Psoas muscle (tissue), 8 donors: ENCODE measurements around the gene ABCA13. TPM values are rescaled to one million over a fixed set of nuclear protein-coding genes. Genes with fewer than 3 reads are reported as not detected.

ENCODE experiments used
- ATAC-seq, 4 donors: fragments of 200-7000 bp; cut with Tn5 transposase; one replicate each; pipeline ENCODE4 v1.9.1; 2020; ENCODE audit warnings: moderate library complexity in 3 of 4, mild to moderate bottlenecking in 2 of 4
- DNase-seq, 2 donors: peaks; one replicate each; pipeline ENCODE4 v3.0.0-alpha.2; 2020
- H3K27ac ChIP-seq: fragments of 200-600 bp; one replicate; pipeline ENCODE4 v1.8.0; 2022
- H3K27me3 ChIP-seq, 3 donors: fragments of 200-600 bp in 1 of 3; one replicate each; pipeline versions ENCODE4 v1.6.1 to v1.8.0; 2013 to 2022; ENCODE audit warnings: low read length in 2 of 3, mild to moderate bottlenecking in 2 of 3, moderate library complexity in 1 of 3; ENCODE audit not compliant: insufficient read depth in 3 of 3
- H3K36me3 ChIP-seq, 2 donors: fragments of 200-600 bp in 1 of 2; one replicate each; pipeline versions ENCODE4 v1.6.1 to v1.8.0; 2013 to 2022; ENCODE audit warnings: low read depth in 1 of 2, mild to moderate bottlenecking in 1 of 2, moderate library complexity in 1 of 2; ENCODE audit not compliant: insufficient read depth in 1 of 2
- H3K4me1 ChIP-seq: fragments of 200-600 bp; one replicate; pipeline ENCODE4 v1.8.0; 2022
- H3K4me3 ChIP-seq: fragments of 200-600 bp; one replicate; pipeline ENCODE4 v1.8.0; 2022; ENCODE audit warnings: mild to moderate bottlenecking
- H3K9me3 ChIP-seq: fragments of 200-600 bp; one replicate; pipeline ENCODE4 v1.8.0; 2022
- WGBS, 3 donors: extraction: QIAGEN DNeasy Blood & Tissue Kit; methylation state at CpG; one replicate each; pipeline versions ENCODE4 v1.1.6 to v1.1.7; 2013; 5-methylcytosine and 5-hydroxymethylcytosine counted together
- intact Hi-C, 2 donors: fragments of 100-400 bp; cut with DNase I; formaldehyde crosslinking; loops; one replicate each; pipeline versions ENCODE4 v1.11.0 to v1.14.2; 2022
- polyA plus RNA-seq, 3 donors: library from polyadenylated mRNA; stranded (reverse); fragments of 200-250 nt; gene quantifications; one replicate each; pipeline ENCODE4 v1.2.3, GENCODE V29; 2013
- total RNA-seq, 4 donors: library from RNA; stranded (reverse); fragmentation: NEBNext Ultra II Directional in 2 of 4; extraction: Animal tissue kit (Norgen Biotek cat#: 25700) in 2 of 4; gene quantifications; one replicate each; pipeline versions ENCODE4 v1.2.1 to v1.2.4, GENCODE V29; 2021 to 2023
- TF ChIP-seq, protein P1 (sequence below): fragments of 200-600 bp; IDR thresholded peaks from one replicate; pipeline ENCODE4 v1.8.0; 2022; ENCODE audit warnings: antibody characterized with exemption
- donor health status: healthy with polysubstance abuse.
- donor health status: DM: no; HTN: no; CAD: no; lungs with moderate emphysema.
- donor health status: Bipolar disorder and iron deficiency.
- donor health status: healthy.
- donor health status: DM: yes; HTN: yes; CAD: no.
- donor health status: DM: no; HTN: no; CAD: no.
- donor health status: DM: no; HTN: no; CAD: no.
- donor health status: DM: yes; HTN: yes; CAD: no.

ABCA13 gene
- total and polyA plus RNA-seq, 7 donors, result 0.06 to 0.12 (median 0.10) TPM; not detected in 4

- TF ChIP-seq, protein P1, sequence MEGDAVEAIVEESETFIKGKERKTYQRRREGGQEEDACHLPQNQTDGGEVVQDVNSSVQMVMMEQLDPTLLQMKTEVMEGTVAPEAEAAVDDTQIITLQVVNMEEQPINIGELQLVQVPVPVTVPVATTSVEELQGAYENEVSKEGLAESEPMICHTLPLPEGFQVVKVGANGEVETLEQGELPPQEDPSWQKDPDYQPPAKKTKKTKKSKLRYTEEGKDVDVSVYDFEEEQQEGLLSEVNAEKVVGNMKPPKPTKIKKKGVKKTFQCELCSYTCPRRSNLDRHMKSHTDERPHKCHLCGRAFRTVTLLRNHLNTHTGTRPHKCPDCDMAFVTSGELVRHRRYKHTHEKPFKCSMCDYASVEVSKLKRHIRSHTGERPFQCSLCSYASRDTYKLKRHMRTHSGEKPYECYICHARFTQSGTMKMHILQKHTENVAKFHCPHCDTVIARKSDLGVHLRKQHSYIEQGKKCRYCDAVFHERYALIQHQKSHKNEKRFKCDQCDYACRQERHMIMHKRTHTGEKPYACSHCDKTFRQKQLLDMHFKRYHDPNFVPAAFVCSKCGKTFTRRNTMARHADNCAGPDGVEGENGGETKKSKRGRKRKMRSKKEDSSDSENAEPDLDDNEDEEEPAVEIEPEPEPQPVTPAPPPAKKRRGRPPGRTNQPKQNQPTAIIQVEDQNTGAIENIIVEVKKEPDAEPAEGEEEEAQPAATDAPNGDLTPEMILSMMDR, result no peak
- Histone ChIP-seq H3K27me3 (no peaks in the 10 kb centered on the region), H3K9me3 (no peaks in the 10 kb centered on the region), H3K4me1 (no peaks in the 10 kb centered on the region), H3K4me3 (no peak overlapping the region), H3K36me3 (no peaks in the 10 kb centered on the region), H3K27ac (no peak overlapping the region)
- intact Hi-C loops, result no loop called here
- ATAC-seq (no peak), DNase-seq (no peak)
- WGBS, 3 donors, result 39 to 51% (median 45%) methylated on average over 2 of the region's 2 CpGs
Observed at GRCh38 chr7:48365010-48365409, 193.8 kb downstream of the ABCA13 start.

- TF ChIP-seq, protein P1, result no peak
- WGBS, 3 donors, result 69 to 76% (median 74%) methylated on average over 4 of the region's 4 CpGs
- Histone ChIP-seq H3K9me3 (peaks cover 8% of the 10 kb centered on the region), H3K27ac (no peak overlapping the region), H3K36me3 (no peaks in the 10 kb centered on the region), H3K4me3 (no peak overlapping the region), H3K4me1 (no peaks in the 10 kb centered on the region), H3K27me3 (no peaks in the 10 kb centered on the region)
- DNase-seq (no peak), ATAC-seq (no peak)
- intact Hi-C loops, result no loop called here
Observed at GRCh38 chr7:48366096-48366495, 194.8 kb downstream of the ABCA13 start.

DNA sequence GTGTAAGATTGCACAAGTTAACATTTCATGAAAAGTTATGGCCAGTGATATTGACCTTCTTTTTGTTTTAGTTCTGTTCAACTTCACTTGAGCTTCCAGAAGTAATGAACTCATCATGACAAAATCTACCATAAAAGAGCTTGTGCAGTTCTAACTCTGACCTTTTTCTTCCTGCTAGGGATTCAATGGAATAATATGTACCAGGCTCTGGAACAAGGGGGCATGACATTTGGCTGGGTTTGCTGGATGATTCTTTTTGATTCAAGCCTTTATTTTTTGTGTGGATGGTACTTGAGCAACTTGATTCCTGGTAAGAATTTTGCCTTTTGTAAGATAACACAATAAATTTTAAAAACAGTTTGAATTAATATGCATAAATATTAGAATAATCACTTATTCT lies 205.0 kb downstream of the ABCA13 start:
- TF ChIP-seq, protein P1, result no peak
- no peak overlapping the region for H3K4me3 ChIP-seq
- no peak for ATAC-seq
- H3K4me1 ChIP-seq, result no peaks in the 10 kb centered on the region
- intact Hi-C loops, result no loop called here
- peaks cover 3% of the 10 kb centered on the region for H3K9me3 ChIP-seq
- H3K27me3 ChIP-seq, result no peaks in the 10 kb centered on the region
- no peak overlapping the region for H3K27ac ChIP-seq
- DNase-seq, result no peak
- no peaks in the 10 kb centered on the region for H3K36me3 ChIP-seq

- no peak for ATAC-seq
- 68 to 71% (median 71%) methylated on average over 1 of the region's 1 CpG for WGBS, 3 donors
Observed at GRCh38 chr7:48380921-48381320, 209.7 kb downstream of the ABCA13 start.

GRCh38 chr7:48381571-48381970 lies 210.3 kb downstream of the ABCA13 start:
- WGBS, 3 donors, result 76 to 80% (median 77%) methylated on average over 8 of the region's 8 CpGs
- DNase-seq, result no peak
- no peaks in the 10 kb centered on the region for H3K4me1 ChIP-seq
- no peaks in the 10 kb centered on the region for H3K9me3 ChIP-seq
- H3K27me3 ChIP-seq, result no peaks in the 10 kb centered on the region
- intact Hi-C loops, result no loop called here
- H3K27ac ChIP-seq, result no peak overlapping the region
- TF ChIP-seq, protein P1, result no peak
- H3K4me3 ChIP-seq, result no peak overlapping the region
- ATAC-seq, result no peak
- H3K36me3 ChIP-seq, result no peaks in the 10 kb centered on the region

More at GRCh38 chr7:48380921-48381320, 209.7 kb downstream of the ABCA13 start:
- Histone ChIP-seq H3K4me1 (no peaks in the 10 kb centered on the region), H3K27me3 (no peaks in the 10 kb centered on the region), H3K9me3 (no peaks in the 10 kb centered on the region), H3K4me3 (no peak overlapping the region), H3K27ac (no peak overlapping the region), H3K36me3 (no peaks in the 10 kb centered on the region)
- TF ChIP-seq, protein P1, result no peak
- intact Hi-C loops, result no loop called here
- no peak for DNase-seq
